GM19240 (cell line): ENCODE results near the gene ALDH1L2.

Source experiments
- DNase-seq: peaks from one replicate; pipeline ENCODE4 v3.0.0; 2011; ENCODE audit warnings: low spot score; ENCODE audit not compliant: insufficient read length

The ALDH1L2 gene

GRCh38 chr12:105083551-105084105, 630 bp downstream of the ALDH1L2 start:
- DNase-seq, result no peak

- no peak for DNase-seq
These were observed 1.2 kb downstream of the ALDH1L2 start for GRCh38 chr12:105083031-105083430.

- no peak for DNase-seq
These were observed 5.3 kb downstream of the ALDH1L2 start for GRCh38 chr12:105078712-105079570.

DNA sequence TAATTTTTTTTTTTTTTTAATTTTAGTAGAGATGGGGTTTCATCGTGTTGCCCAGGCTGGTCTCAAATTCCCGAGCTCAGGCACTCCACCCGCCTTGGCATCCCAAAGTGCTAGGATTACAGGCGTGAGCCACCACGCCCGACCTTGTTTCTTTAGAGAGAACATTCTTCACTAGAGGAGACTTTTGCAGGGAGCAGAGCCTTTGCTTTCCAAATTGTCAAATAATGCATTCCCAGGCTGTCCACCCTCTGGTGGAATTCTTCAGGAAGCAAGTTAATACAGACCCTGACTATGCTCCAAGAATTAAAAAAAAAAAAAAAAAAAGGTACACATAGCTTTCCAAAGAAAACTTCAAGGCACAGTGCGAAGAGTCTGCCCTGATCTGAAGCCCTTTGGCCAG, 6.8 kb downstream of the ALDH1L2 start:
- no peak for DNase-seq

GRCh38 chr12:105076913-105077312, 7.3 kb downstream of the ALDH1L2 start:
- no peak for DNase-seq

DNA sequence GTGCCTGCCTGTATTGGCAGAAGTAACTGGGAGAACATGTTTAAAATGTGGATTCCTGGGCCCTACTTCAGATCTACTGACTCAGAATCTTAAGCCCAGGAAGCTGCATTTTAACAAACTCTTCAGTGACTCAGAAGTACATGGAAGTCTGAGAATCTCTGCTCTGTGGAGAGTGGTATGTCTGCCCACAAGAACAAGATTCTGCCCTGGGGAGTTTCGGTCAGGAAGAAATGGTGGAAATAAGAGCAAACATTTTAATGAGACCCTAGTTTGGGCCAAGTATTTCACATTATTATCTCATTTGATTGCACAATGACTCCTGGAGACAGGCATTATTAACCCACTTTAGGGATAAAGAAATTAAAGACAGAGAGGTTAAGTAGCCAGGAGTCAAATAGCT, 8.2 kb downstream of the ALDH1L2 start:
- DNase-seq, result no peak

GRCh38 chr12:105072888-105073488, 11.3 kb downstream of the ALDH1L2 start:
- DNase-seq, result no peak

GRCh38 chr12:105071981-105072380, 12.3 kb downstream of the ALDH1L2 start:
- DNase-seq, result no peak

GRCh38 chr12:105069936-105070702, 14.1 kb downstream of the ALDH1L2 start:
- no peak for DNase-seq

DNA sequence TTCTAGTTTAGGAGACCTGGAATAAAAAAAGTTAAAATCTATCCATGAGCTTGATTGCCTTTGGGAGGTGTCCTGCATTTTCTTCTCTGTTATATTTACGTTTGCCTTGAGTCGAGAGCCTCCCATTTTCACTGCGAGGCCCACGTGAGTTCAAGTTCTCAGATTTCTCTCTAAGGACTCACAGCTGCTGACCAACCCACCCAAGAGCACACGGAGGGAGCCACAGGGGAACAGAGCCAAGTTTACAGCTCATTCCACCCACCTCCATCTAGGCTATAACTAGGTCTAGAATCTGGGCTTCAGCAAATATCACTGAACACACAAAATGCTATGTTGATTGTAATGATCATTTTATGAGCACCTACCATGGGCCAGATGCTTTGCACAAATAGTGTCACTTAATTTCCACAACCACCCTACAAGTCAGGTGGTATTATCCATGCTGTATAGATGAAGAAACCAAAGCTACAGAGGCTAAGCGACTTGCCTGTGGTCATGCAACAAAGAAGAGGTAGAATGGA, 16.7 kb downstream of the ALDH1L2 start:
- no peak for DNase-seq

- no peak for DNase-seq
These were observed 19.6 kb downstream of the ALDH1L2 start for GRCh38 chr12:105064564-105065178.

DNA sequence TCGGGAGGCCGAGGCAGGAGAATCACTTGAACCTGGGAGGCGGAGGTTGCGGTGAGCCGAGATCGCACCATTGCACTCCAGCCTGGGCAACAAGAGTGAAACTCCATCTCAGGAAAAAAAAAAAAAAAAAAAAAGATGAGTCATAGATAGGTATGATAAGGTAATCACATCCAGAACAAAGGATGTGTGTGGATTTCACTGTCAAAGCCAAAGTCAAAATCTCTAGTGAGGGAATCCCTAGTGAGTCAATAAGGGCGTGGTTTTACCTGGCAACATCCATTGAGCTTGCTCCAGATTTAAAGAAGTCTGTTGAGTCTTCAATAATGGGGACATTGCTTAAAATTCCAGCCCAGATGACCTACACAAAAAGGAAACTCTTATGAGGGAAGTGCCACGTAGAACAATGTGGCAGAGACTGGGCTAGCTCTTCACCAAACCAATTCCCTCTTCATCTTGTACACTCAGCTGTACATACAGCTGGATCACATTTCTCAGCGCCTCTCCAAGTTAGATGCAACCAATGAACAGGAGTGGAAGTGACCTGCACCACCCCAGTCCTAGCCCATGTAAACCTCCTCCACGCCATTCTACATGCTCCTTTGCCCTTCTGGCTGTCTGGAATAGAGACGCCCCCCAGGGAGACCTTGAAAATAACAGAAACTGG, 23.4 kb downstream of the ALDH1L2 start:
- no peak for DNase-seq

- DNase-seq, result no peak
These were observed 27.1 kb downstream of the ALDH1L2 start for GRCh38 chr12:105057174-105057573.

GRCh38 chr12:105053116-105053572, 31.1 kb downstream of the ALDH1L2 start:
- DNase-seq, result peak; percentile 7

DNA sequence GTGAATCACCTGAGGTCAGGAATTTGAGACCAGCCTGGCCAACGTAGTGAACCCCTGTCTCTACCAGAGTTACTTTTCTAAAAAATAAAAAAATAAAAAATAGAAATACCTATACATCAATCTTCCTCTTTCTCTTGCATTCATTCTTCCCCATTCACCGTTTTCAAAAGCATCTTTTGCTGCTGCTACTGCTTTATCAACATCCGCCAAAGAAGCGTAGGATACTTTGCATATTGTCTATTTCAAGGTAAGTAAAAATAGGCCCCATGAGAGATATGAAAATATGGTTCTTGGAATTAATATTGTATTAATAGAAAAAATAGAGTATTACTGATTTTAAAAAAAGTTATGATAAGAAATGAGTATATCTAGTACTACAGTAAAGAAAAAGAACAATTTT, 32.3 kb downstream of the ALDH1L2 start:
- no peak for DNase-seq

GRCh38 chr12:105048315-105048714, 35.9 kb downstream of the ALDH1L2 start:
- DNase-seq, result no peak

DNA sequence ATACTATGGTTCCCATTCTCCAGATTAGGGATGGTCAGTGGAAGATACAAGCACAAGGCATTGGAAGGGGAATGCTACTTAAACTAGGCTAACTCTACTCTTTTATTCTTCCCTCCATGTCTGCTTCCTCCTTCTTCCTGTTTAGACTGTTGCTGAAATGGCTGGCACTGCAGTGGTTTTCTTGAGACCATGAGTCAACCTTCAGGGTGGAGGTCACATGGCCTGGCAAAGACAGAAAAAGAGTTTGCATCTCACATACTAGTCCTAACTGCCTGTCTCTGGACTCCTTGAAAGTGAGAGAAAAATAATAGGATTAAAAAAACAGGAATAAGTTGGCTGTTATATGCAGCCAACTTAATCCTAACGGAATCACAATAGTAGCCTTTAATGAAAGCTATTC, 37.0 kb downstream of the ALDH1L2 start:
- no peak for DNase-seq

DNA sequence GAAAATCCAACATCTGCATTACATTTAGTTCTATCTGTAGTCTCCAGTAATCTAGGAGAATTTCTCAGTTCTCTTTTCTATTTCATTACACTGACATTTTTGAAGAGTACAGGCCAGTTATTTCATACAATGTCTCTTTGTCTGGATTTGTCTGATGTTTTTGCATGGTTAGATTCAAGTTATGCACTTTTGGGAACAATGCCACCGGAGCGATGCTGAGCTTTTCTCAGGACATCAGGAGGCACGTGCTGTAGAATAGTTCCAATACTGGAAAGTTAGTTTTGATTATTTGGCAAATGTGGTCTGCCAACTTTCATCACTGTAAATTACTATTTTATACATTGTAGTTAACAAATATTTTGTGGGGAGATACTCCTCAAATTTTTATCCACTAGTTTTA, 43.1 kb downstream of the ALDH1L2 start:
- DNase-seq, result no peak

- DNase-seq, result no peak
These were observed 43.8 kb downstream of the ALDH1L2 start for GRCh38 chr12:105040476-105040875.

DNA sequence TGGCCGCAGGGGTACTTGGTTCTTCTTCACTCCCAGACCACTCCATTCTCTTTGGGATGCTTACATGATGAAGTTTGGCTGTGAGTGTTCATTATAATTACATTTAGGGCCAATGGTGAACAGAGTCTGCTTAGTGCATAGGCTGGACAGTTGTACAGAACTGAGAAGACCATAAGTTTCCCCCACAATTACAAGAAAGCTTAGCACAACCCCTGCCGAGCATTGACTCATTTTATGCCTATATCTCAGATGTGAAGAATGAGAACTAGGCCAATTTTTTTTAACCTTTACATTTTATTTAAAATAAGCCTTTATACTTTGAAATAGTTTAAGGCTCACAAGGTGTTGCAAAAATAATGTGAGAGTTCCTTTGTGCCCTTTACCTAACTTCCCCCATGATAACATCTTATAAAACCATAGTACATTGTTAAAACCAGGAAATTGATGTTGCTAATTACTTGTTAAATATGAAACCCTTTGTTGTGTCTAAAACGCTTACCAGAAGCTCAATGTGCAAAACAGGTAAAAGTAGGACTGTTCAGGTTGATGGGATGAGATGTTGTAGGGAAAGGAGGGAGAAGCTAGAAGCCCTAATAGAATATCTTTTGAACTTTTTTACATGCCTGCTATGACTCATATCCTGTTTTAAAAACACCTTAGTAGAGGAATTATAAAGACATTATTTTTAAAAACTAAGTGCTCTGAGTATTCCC, 47.2 kb downstream of the ALDH1L2 start:
- DNase-seq, result no peak
